ENCODE results near the gene SLC7A9.

The SLC7A9 gene

DNA sequence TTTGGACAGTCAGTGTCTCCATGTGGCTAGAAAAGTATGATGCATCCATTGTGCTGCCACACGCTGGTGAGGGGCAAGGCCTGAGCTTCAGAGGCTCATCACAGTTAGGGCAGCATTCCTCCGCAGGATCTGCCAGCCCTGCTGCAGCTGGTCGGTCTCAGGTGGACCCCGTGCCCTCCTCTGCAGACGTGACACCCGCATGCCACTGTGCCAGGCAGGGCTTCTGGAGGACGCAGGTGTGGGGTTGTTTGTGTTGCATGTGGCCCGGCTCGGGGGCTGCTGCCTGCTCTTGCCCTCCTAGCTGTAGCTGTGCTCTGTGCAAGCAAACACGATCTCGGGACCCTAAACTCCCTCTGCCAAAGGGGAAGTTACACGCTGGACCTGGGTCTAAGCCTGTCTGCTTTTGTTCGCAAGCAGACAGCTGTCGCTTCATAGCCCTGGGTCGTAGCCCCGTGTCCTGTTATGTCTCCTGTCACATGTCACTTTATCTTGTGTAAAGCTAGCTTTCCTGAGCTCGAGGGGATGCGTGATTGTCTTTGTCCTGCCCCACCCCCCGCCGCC lies 45.3 kb downstream of the SLC7A9 start:
- TF ChIP-seq, protein P1, sequence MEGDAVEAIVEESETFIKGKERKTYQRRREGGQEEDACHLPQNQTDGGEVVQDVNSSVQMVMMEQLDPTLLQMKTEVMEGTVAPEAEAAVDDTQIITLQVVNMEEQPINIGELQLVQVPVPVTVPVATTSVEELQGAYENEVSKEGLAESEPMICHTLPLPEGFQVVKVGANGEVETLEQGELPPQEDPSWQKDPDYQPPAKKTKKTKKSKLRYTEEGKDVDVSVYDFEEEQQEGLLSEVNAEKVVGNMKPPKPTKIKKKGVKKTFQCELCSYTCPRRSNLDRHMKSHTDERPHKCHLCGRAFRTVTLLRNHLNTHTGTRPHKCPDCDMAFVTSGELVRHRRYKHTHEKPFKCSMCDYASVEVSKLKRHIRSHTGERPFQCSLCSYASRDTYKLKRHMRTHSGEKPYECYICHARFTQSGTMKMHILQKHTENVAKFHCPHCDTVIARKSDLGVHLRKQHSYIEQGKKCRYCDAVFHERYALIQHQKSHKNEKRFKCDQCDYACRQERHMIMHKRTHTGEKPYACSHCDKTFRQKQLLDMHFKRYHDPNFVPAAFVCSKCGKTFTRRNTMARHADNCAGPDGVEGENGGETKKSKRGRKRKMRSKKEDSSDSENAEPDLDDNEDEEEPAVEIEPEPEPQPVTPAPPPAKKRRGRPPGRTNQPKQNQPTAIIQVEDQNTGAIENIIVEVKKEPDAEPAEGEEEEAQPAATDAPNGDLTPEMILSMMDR (conservative IDR thresholded peaks at IDR 0.05; ENCODE audit: low read depth, low read length), result no peak
- no peak for DNase-seq (ENCODE audit: low read depth)

GRCh38 chr19:32823747-32824102 lies 45.8 kb downstream of the SLC7A9 start:
- no peak overlapping the region for H3K4me3 ChIP-seq (ENCODE audit: low read length)
- DNase-seq (ENCODE audit: low read depth), result no peak
- TF ChIP-seq, protein P1 (conservative IDR thresholded peaks at IDR 0.05; ENCODE audit: low read depth, low read length), result no peak

More for the DNA sequence above, 45.3 kb downstream of the SLC7A9 start:
- no peak overlapping the region for H3K4me3 ChIP-seq (ENCODE audit: low read length)

- TF ChIP-seq, protein P1 (conservative IDR thresholded peaks at IDR 0.05; ENCODE audit: low read depth, low read length), result no peak
- DNase-seq (ENCODE audit: low read depth), result no peak
- H3K4me3 ChIP-seq (ENCODE audit: low read length), result no peak overlapping the region
These were observed 46.4 kb downstream of the SLC7A9 start for GRCh38 chr19:32822916-32823746.

DNA sequence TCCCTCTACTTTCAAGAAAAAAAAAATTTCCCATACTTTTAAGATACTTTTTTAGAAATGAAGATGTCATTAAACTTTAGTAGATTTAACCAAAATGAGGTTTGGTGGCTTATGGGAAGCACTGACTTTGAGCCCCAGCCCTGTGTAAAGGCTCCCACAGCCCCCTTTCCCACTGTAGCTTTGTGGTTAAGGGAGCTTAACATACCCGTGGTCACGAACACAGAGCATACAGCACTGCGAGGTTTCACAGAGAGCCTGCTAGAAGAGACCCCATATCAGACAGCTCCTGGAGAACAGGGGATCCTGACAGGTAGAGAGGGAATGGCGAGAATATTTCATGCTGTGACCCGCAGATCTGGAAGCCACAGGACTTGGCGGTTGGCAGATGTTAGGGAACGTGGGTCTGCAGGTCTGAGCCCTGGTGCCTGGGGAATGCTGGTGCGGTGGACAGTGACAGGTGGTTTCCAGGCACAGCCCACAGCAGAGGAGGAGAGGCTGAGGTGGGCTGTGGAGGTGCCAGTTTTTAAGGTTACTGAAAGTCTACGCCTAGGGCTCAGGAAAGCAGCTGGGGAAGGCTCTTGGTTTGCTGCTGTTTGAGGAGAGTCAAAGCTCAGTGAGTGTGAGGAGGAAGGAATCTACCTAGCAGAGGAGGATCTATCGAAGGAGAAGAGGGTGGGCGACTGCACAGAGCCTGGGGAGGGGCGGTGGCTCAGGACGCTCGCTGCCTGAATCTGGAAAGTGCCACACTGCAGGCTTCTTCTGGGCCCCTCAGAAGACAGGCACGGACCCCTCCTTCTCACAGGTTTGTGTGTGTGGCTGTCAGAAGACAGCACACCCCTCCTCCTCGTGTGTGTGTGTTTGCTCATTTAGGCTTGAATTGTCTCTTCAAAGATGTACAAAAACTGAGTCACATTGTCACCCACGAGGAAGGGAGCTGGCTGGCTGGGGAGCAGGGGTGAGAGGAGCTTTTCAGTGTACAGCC lies 49.9 kb downstream of the SLC7A9 start:
- TF ChIP-seq, protein P1 (conservative IDR thresholded peaks at IDR 0.05; ENCODE audit: low read depth, low read length), result no peak
- H3K4me3 ChIP-seq (ENCODE audit: low read length), result no peak overlapping the region
- no peak for DNase-seq (ENCODE audit: low read depth)

DNA sequence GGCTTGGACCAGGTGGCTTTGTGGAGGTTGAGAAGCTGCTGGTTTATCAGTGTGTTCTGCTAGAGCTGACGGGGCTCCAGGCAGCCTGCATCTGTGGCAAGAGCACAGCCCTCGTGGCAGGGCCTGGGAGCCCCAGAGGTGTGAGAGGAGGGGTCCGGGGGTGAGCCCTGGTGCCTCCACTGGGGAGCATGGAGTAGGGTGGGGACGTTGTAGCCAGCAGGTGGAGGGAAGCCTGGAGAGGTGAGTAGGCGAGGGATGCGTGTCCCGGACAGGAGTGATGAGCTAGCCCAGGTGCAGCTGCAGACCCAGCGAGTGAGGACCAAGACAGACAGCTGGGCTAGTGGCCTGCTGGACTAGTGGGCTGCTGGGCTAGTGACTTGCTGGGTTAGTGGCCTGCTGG lies 51.0 kb downstream of the SLC7A9 start:
- TF ChIP-seq, protein P1 (conservative IDR thresholded peaks at IDR 0.05; ENCODE audit: low read depth, low read length), result no peak
- no peak for DNase-seq (ENCODE audit: low read depth)
- H3K4me3 ChIP-seq (ENCODE audit: low read length), result no peak overlapping the region

DNA sequence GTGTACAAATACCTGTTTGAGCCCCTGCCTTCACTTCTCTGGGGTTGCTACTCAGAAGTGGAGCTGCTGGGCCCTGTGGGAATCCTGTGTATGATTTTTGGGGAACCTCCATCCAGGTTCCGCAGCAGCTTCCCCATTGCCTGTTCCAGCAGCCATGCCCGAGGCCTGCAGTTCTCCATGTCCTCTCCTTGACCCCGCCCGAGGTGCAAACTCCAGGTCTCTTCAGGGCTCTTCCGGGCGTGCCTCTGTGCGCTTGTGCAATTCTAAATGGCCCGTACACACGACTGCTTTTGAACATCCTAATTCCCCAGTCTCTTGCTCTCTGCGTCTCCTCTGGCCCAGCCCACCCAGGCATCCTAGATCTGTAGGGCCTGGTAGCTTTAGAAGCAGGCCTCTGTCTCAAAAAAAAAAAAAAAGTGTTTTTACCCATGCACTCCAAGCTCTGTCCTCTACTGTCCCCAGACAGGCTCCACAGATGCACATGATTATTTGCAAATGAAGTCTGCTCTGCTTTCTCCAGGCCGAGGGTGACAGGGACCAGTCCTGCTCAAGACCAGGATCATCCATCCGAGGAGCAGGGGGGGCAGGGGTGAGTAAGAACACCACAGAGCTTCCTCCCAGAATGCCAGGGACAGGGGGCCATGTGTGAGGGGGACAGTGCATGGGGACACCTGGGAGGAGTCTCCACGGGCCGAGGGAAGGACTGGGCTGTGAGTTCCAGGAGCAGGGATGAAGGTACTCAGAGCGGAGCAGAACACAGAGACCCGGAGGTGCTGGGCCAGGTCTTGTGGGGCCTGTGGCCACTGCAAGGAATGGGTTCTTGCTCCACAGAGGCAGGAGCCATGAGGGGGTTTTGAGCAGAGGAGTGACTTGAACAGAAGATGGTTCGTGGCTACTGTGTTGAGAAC lies 51.7 kb downstream of the SLC7A9 start:
- TF ChIP-seq, protein P1 (conservative IDR thresholded peaks at IDR 0.05; ENCODE audit: low read depth, low read length), result no peak
- no peak for DNase-seq (ENCODE audit: low read depth)
- no peak overlapping the region for H3K4me3 ChIP-seq (ENCODE audit: low read length)
